AG04450 (cell line): ENCODE measurements around the gene GSK3A. TPM values are rescaled to one million over a fixed set of nuclear protein-coding genes. Genes with fewer than 3 reads are reported as not detected.

Experiments used
- CTCF ChIA-PET: fragments of 300-600, 350-600 bp; formaldehyde crosslinking; extraction: SDS; loops from one replicate; lab custom pipeline; 2022; ENCODE audit warnings: antibody characterized with exemption, inconsistent platforms; lab: Charles Lee
- POLR2A ChIA-PET: fragments of 350-600 bp; formaldehyde crosslinking; extraction: SDS; loops from one replicate; lab custom pipeline; 2021; ENCODE audit warnings: antibody characterized with exemption, inconsistent platforms; lab: Yijun Ruan, JAX
- DNase-seq: peaks from one replicate; pipeline ENCODE4 v3.0.0-alpha.2; 2011; ENCODE audit warnings: low read depth, low spot score
- H3K27ac ChIP-seq: one replicate; pipeline ENCODE4 v1.5.1; 2012; ENCODE audit warnings: low read depth, low read length, control low read depth
- H3K27me3 ChIP-seq: one replicate; pipeline ENCODE4 v1.6.0; 2012; ENCODE audit warnings: low read length; ENCODE audit not compliant: control insufficient read depth, insufficient read depth
- H3K4me3 ChIP-seq: 2 replicates; pipeline ENCODE4 v1.5.1; 2011; ENCODE audit warnings: mild to moderate bottlenecking, low read depth, low read length, control low read depth
- H3K9me3 ChIP-seq: 2 replicates; pipeline ENCODE4 v1.5.1; 2012; ENCODE audit warnings: low read length; ENCODE audit not compliant: control insufficient read depth, insufficient read depth
- polyA plus RNA-seq: library from polyadenylated mRNA; depleted of rRNA; stranded (reverse); fragments of >200 nt; gene quantifications from 2 replicates; pipeline ENCODE4 v1.2.3, GENCODE V29; 2011
- TF ChIP-seq, protein P1 (sequence below): IDR thresholded peaks from 2 replicates; pipeline ENCODE4 v1.5.1; 2011; ENCODE audit warnings: low read depth, low read length, control low read depth, inconsistent platforms

The GSK3A gene
- polyA plus RNA-seq, 1 experiment, result 20.1 TPM

DNA sequence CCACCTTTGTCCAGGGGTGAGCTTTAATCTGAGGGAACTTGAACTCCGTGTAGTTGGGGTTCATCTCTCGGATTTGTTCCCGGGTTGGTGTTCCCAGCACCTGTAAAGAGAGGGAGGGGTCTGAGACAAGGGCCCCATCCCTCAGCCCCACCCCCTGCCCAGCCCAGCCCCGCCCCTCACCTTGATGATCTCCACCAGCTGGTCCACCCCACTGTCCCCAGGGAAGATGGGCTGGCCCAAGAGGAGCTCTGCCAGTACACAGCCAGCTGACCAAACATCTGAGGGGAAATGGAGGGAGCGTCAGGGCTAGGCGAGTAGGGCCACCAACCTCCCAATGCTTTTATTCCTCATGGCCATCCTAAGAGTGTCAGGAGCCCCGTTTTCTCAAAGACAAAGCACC is 9.3 kb downstream of the GSK3A start:
- H3K9me3 ChIP-seq, result no peaks in the 10 kb centered on the region
- H3K27ac ChIP-seq, result no peak overlapping the region
- TF ChIP-seq, protein P1, sequence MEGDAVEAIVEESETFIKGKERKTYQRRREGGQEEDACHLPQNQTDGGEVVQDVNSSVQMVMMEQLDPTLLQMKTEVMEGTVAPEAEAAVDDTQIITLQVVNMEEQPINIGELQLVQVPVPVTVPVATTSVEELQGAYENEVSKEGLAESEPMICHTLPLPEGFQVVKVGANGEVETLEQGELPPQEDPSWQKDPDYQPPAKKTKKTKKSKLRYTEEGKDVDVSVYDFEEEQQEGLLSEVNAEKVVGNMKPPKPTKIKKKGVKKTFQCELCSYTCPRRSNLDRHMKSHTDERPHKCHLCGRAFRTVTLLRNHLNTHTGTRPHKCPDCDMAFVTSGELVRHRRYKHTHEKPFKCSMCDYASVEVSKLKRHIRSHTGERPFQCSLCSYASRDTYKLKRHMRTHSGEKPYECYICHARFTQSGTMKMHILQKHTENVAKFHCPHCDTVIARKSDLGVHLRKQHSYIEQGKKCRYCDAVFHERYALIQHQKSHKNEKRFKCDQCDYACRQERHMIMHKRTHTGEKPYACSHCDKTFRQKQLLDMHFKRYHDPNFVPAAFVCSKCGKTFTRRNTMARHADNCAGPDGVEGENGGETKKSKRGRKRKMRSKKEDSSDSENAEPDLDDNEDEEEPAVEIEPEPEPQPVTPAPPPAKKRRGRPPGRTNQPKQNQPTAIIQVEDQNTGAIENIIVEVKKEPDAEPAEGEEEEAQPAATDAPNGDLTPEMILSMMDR, result no peak
- ChIA-PET CTCF (interaction anchor here (1.0 to 1.4 kb wide), 3 partner anchors 10 to 100 kb away, joined by 3 to 4 read pairs (median 3); no protein-coding TSS in a partner anchor), POLR2A (interaction anchor here (0.9 to 1.8 kb wide), 3 partner anchors 8 to 120 kb away, joined by 3 to 6 read pairs (median 4); no protein-coding TSS in a partner anchor)
- DNase-seq, result no peak
- no peak overlapping the region for H3K4me3 ChIP-seq
- no peaks in the 10 kb centered on the region for H3K27me3 ChIP-seq

DNA sequence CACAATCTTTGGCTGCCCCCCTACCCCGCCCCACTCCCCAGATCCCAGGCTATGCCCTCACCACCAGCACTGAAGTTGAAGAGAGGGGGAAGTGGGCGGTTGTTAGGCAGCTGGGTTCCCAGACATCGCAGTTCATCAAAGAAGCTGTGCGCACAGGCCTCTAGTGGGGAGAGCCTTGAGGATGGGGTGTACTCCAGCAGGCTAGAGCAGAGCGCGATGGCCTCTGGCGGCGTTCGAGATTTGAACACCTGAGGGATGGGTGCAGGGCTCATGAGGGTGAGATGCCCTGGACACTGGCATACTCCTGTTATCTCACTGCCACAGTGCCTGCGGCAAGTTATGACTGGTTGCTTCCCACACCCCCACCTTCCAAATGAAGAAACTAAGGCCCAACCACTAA is 10.0 kb downstream of the GSK3A start:
- Histone ChIP-seq H3K4me3 (no peak overlapping the region), H3K9me3 (no peaks in the 10 kb centered on the region), H3K27ac (no peak overlapping the region), H3K27me3 (no peaks in the 10 kb centered on the region)
- TF ChIP-seq, protein P1, result no peak
- CTCF ChIA-PET, result interaction anchor here (0.6 to 1.4 kb wide), 3 partner anchors 9 to 124 kb away, joined by 3 to 6 read pairs (median 6); no protein-coding TSS in a partner anchor
- POLR2A ChIA-PET, result interaction anchor here (0.9 to 1.8 kb wide), 3 partner anchors 9 to 119 kb away, joined by 3 to 6 read pairs (median 4); no protein-coding TSS in a partner anchor
- no peak for DNase-seq

DNA sequence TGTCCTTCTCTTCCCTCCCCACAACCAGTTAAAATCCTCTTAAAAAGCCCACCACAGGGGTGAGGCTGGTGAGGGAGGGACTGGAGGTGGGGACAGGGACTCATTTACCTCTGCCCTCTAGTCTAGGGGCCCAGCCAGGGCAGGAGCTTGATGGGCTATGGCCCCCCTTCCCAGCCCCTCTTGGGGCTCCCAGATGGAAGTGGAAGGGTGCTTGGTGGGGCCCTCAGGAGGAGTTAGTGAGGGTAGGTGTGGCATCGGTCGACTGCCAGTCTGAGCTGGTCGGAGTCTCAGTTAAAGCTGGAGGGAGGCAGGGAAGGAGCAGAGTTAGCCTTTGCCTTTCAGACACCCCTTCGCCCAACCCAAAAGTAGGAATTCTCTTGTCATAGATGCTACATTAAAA is 11.8 kb downstream of the GSK3A start:
- H3K27ac ChIP-seq, result no peak overlapping the region
- H3K4me3 ChIP-seq, result no peak overlapping the region
- DNase-seq, result no peak
- ChIA-PET POLR2A (no interaction called here), CTCF (no interaction called here)
- TF ChIP-seq, protein P1, result no peak
- no peaks in the 10 kb centered on the region for H3K27me3 ChIP-seq
- no peaks in the 10 kb centered on the region for H3K9me3 ChIP-seq

DNA sequence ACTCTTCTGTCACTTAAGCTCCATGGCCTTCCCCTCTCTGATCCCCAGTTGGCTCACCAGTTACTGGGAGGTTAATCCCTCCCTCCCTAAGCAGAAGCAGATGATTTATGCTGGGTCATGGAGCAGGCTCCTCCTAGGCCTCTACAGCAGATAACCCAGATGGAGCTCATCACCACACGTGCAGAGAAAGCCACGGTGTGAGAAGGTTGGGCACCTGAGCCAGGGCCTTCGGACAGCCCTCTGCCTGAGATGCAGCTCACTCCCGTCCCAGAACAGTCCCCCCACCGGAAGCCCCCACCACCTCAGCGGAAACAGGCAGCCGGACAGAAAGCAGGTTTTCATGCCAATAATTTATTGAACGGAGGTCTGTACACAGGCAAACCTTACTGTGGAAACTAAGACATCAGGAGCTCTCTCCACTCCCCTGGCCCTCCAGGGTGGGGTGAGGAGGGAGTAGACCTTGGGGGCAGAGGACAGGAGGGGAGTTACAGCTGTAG is 12.5 kb downstream of the GSK3A start:
- DNase-seq, result no peak
- Histone ChIP-seq H3K27me3 (no peaks in the 10 kb centered on the region), H3K27ac (peak overlapping the region; percentile 21), H3K4me3 (no peak overlapping the region), H3K9me3 (no peaks in the 10 kb centered on the region)
- TF ChIP-seq, protein P1, result no peak
- ChIA-PET CTCF (no interaction called here), POLR2A (no interaction called here)

DNA sequence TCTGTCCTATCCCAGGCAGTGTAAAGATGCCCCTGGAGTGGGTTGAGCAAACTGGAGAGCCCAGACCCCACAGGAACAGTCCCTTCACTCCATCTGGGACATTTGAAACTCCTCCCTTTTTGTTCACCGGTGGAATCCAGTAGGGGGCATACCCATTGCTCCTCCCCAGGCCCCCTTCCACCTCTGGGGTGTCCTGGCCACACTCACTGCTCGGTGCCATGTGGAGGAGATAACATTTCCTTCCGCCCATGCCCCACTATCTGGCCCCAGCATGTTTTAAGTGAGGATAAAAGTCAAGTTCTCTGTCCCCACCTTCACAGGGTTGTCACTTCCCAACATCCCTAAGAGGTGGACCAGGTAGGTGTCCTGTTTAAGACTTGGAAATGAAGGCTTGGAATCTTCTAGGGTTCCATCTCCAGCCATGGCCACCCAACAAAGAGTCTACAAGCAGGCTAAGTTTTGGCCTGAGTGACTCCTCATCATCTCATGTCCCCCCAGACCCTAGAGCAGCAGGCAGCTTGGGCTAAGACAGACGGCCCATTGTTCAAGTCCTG is 13.0 kb downstream of the GSK3A start:
- no peaks in the 10 kb centered on the region for H3K27me3 ChIP-seq
- ChIA-PET POLR2A (no interaction called here), CTCF (interaction anchor here (1.8 kb wide), 1 partner anchor 121 kb away, joined by 7 read pairs; no protein-coding TSS in a partner anchor)
- no peak overlapping the region for H3K4me3 ChIP-seq
- DNase-seq, result no peak
- no peaks in the 10 kb centered on the region for H3K9me3 ChIP-seq
- TF ChIP-seq, protein P1, result no peak
- peak overlapping the region; percentile 21 for H3K27ac ChIP-seq
